ENCODE measurements around the gene POC1B.
A peak's percentile ranks its signal among the peaks of the same experiment; 100 is the strongest.

POC1B gene

GRCh38 chr12:89539426-89540223 lies 13.8 kb upstream of the POC1B start:
- DNase-seq (ENCODE audit: low read depth in 2 of 2), result no peak

GRCh38 chr12:89538897-89539296 lies 13.1 kb upstream of the POC1B start:
- DNase-seq (ENCODE audit: low read depth in 2 of 2), result no peak

GRCh38 chr12:89537389-89537788 lies 11.5 kb upstream of the POC1B start:
- no peak for DNase-seq (ENCODE audit: low read depth in 2 of 2)

- no peak for DNase-seq (ENCODE audit: low read depth in 2 of 2)
Measured at GRCh38 chr12:89529738-89530137, 3.9 kb upstream of the POC1B start.

GRCh38 chr12:89528434-89528833 lies 2.6 kb upstream of the POC1B start:
- no peak for DNase-seq (ENCODE audit: low read depth in 2 of 2)

DNA sequence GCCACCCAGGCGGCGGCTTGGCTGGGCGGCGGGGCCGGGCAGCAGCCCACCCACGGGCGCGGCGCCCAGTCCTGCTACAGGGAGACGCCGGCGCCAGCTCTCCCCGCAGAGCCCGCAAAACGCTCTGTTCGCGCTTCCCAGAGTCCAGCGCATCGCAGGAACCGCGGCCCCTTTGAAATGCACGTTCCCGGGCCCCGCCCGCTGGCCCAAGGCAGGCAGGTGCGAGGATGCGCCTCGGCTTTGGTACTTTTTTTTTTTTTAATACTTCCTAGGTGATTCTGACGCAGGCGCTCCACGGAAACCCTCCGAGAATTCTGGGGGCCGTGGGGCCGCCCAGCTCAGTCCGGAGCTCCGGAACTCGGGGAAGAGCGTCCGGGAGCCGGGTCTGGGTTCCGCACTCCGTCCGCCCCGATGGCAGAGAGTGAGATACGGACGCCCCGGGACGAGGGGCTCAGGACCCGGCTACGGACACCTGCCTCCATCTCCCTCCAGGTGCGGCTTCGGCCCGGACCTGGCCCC lies 483 bp downstream of the POC1B start:
- peak; percentile 32 to 47 for DNase-seq (ENCODE audit: low read depth in 2 of 2)

GRCh38 chr12:89524541-89525304 lies 1.1 kb downstream of the POC1B start, which contains the start of gene GALNT4:
TSS of gene GALNT4 (minus strand) at chr12:89524796. CDS start at chr12:89524549, 247 bp downstream.
- DNase-seq (ENCODE audit: low read depth in 2 of 2), result peak; percentile 54 to 67

- no peak for DNase-seq (ENCODE audit: low read depth in 2 of 2)
Measured at GRCh38 chr12:89523843-89524540, 1.9 kb downstream of the POC1B start.

- DNase-seq (ENCODE audit: low read depth in 2 of 2), result no peak
Measured at GRCh38 chr12:89523393-89523792, 2.5 kb downstream of the POC1B start.

DNA sequence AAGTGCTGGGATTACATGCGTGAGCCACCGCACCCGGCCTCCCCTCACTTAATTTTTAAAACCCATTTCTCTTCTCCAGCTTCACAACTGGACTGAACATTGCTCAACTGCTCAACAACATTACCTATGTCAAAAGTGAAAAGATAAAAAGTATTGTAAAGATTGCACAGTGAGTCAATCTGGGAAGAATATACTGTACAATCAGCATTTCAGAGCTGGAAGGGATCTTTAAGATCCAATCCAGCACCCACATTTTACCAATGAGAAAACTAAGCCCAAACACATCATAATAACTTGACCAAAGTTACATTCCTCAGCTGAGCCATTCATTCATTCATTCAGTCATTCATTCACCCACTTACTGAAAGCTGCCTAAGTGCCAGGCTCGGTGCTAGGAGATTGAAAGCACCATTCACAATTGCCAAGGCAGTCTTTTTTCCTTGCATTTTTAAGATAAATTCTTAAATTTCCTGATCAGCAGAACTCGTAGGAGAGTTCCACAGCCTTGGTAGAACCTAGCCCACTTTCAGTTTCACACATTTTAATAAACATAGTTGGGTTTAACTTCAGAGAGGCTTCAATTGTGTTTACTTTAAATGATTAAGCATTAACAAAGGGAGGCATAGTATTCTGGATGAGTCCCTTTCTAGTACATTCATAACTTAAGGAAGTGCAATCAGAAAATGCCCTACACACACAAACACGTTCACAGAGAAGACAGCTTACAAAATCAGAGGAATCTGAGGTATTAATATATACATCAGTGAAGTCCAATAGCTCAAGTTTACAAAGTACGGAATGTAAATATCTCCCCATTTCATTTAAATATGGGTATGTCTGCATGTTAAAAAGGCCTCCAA lies 4.3 kb downstream of the POC1B start:
- no peak for DNase-seq (ENCODE audit: low read depth in 2 of 2)

- no peak for DNase-seq (ENCODE audit: low read depth in 2 of 2)
Measured at GRCh38 chr12:89517720-89518119, 8.1 kb downstream of the POC1B start.

GRCh38 chr12:89516633-89517032 lies 9.2 kb downstream of the POC1B start:
- no peak for DNase-seq (ENCODE audit: low read depth in 2 of 2)

DNA sequence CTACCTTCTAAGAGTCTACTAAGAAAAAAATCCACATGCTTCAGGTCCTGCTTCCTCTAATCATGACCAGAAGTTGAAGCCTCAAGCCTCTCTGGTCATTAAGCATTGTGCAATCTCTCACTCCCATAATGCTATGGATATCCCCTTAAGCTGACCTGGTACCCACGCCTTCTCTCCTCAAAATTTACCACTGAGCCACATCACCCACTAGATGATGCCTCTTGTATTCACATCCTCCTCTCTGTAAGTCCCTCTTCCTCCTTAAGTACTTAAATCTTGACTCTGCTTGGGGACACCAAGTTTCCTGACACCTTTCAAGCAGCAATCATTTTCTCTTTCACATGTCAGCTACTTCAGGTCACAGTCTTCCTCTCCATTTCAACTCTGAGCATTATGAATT lies 11.1 kb downstream of the POC1B start:
- DNase-seq (ENCODE audit: low read depth in 2 of 2), result no peak

DNA sequence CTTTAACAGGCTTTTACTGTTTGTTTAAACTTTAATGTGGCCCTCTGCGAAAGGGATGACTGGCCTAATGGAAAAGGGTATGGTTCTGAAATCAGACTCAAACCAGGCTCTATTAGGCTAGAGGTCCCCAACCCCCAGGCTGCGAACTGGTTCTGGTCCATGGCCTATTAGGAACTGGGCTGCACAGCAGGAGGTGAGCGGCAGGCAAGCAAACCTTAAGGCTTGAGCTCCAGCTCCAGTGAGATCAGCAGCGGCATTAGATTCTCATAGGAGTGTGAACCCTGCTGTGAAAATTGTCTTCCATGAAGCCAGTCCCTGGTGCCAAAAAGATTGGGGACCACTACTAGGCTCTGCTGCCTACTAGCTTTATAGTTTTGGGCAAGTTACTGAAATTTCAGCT lies 12.3 kb downstream of the POC1B start:
- DNase-seq (ENCODE audit: low read depth in 2 of 2), result no peak

- DNase-seq (ENCODE audit: low read depth in 2 of 2), result no peak
Measured at GRCh38 chr12:89507015-89507824, 18.6 kb downstream of the POC1B start.

DNA sequence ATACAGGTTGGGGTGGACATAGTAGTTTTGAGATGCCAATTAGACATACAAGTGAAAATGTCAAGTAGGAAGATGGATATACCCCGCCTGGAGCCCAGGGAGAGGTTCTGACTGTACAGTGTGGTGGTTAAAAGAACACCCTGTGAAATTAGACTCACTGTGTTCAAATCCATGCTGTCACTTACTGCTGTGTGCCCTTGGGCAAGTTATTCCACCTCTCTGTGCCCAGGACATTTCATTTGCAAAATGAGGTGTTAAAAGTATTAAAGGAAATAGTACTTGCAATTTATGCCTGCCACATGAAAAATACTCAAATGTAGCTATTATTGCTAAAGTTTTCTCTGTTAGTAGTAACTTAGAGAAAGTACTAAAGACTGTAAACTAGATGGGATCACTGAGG lies 19.8 kb downstream of the POC1B start:
- DNase-seq (ENCODE audit: low read depth in 2 of 2), result no peak

GRCh38 chr12:89504560-89505346 lies 21.1 kb downstream of the POC1B start:
- no peak for DNase-seq (ENCODE audit: low read depth in 2 of 2)

GRCh38 chr12:89501793-89502192 lies 24.1 kb downstream of the POC1B start:
- no peak for DNase-seq (ENCODE audit: low read depth in 2 of 2)

DNA sequence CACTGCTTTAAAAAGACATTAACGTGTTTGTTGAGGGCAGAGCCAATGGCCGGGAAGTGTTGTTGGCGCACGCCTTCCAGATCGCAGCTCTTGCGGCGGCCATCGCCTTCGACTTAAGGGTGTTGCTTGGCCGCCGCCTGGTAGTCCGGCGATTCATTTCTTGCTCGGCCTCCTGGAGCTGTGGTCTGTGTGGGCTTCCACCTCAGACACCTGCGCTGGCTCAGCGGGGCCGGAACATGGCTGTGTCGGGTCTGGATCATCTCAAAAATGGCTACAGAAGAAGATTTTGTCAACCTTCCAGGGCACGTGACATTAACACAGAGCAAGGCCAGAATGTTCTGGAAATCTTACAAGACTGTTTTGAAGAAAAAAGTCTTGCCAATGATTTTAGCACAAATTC lies 26.0 kb downstream of the POC1B start:
- no peak for DNase-seq (ENCODE audit: low read depth in 2 of 2)

- DNase-seq (ENCODE audit: low read depth in 2 of 2), result no peak
Measured at GRCh38 chr12:89497467-89497866, 28.4 kb downstream of the POC1B start.

Measured in stimulated activated CD4-positive, alpha-beta T cell treated with anti-CD3 and anti-CD28 coated beads, Interleukin-4, amount 100 ng/mL, for 48 hours (primary cell).